Neural progenitor cell (in vitro differentiated cells): ENCODE measurements around the gene HLA-F.

Experiments
- EZH2 ChIP-seq: fragments of 200-600 bp; sonication (generic); IDR thresholded peaks from 2 replicates; pipeline ENCODE4 v1.6.1; 2017; ENCODE audit warnings: antibody characterized with exemption, mild to moderate bottlenecking, moderate library complexity
- EZH2phosphoT487 ChIP-seq: fragments of 200-600 bp; sonication (generic); IDR thresholded peaks from 2 replicates; pipeline ENCODE4 v1.6.1; 2017; ENCODE audit warnings: antibody characterized with exemption
- TF ChIP-seq, protein P1 (sequence below): fragments of 200-600 bp; sonication (generic); IDR thresholded peaks from 2 replicates; pipeline ENCODE4 v1.5.1; 2017; ENCODE audit warnings: antibody characterized with exemption, mild to moderate bottlenecking

DNA sequence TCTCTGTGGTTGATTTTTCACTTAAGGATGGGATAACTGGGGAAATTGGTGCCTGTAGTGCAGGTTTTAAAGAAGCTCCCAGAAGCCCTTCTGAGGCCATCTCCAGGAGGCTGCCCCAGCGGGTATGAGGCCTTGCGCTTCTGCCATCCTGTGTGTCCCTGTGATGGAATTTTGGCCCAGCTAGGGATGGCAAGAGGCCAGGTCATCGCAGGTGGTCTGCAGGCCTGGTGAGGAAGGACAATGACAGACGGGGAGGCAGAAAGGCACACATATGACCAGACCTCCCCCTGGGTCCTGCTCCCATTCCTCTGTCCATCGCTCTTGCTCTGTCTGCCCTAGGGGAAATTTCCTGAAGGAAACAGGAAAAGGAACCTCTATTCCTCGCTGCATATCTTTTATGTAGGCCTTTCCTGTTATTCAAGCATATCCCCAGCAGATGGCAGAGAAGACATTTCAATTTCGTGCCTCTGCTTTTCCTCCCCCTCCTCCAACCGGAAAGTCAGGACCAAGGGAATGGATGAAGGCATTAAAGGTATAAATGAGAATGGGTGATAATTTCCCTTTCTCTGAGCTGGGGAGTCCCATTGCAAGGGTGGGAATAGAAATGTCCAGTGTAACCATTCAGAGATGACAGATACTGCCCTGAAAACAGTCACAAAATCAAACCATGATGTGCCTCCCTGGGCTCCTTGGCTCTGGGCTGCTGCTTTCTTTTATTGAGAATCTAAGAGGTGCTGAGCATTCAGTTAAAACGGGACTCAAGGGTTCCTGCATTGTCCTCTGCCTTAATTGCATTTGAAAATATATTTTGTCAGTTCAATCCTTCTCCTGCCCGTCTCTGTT is 17.6 kb upstream of the HLA-F start:
- TF ChIP-seq, protein P1, sequence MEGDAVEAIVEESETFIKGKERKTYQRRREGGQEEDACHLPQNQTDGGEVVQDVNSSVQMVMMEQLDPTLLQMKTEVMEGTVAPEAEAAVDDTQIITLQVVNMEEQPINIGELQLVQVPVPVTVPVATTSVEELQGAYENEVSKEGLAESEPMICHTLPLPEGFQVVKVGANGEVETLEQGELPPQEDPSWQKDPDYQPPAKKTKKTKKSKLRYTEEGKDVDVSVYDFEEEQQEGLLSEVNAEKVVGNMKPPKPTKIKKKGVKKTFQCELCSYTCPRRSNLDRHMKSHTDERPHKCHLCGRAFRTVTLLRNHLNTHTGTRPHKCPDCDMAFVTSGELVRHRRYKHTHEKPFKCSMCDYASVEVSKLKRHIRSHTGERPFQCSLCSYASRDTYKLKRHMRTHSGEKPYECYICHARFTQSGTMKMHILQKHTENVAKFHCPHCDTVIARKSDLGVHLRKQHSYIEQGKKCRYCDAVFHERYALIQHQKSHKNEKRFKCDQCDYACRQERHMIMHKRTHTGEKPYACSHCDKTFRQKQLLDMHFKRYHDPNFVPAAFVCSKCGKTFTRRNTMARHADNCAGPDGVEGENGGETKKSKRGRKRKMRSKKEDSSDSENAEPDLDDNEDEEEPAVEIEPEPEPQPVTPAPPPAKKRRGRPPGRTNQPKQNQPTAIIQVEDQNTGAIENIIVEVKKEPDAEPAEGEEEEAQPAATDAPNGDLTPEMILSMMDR = peak; percentile 68
- TF ChIP-seq EZH2 (no peak), EZH2phosphoT487 (no peak)
